Spleen (tissue), 7 donors: ENCODE results near the gene DIAPH1.

Experiments used
- POLR2A ChIP-seq, 3 donors: fragments of 450-650 bp; IDR thresholded peaks; one replicate each; pipeline ENCODE4 v1.5.1; 2017; ENCODE audit warnings: antibody characterized with exemption in 3 of 3, mild to moderate bottlenecking in 1 of 3
- TF ChIP-seq, protein P1 (sequence below), 11 experiments: fragments of 200-600 bp in 7 of 11; fragments of 450-650 bp in 4 of 11; sonication (generic) in 4 of 11; IDR thresholded peaks in 8 of 11; conservative IDR thresholded peaks in 3 of 11; 1 replicate in 7 of 11; 2 replicates in 4 of 11; pipeline versions ENCODE4 v1.4.0 to v1.8.0; 2016 to 2021; ENCODE audit warnings: antibody characterized with exemption in 11 of 11, inconsistent platforms in 4 of 11, mild to moderate bottlenecking in 1 of 11
- donor health status: DM: no; HTN: no; CAD: no; lungs with moderate emphysema.
- donor health status: DM: no; HTN: no; CAD: no.
- donor health status: DM: no; HTN: no; CAD: no.

DNA sequence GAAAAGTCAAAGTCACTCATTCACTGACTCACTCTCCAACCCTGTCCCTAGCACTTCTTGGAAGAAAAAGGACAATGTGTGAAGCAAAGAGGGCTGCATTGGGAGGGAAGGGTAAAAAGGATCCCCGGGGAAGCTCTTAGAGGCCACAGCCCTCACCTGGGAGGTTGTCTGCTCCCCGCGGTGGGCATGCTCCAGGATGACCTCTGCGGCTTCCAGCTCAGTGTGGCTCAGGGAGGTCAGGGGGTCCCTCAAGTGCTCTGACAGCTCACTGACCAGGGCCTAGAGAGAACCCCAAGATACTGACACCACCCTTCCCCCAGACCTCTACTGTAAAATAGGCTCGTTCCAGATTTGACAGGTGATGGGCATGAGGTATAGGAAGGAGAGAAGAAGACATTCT, 28.4 kb upstream of the DIAPH1 start:
- TF ChIP-seq POLR2A (IDR thresholded peaks at IDR 0.05) = no peak
- TF ChIP-seq, protein P1, sequence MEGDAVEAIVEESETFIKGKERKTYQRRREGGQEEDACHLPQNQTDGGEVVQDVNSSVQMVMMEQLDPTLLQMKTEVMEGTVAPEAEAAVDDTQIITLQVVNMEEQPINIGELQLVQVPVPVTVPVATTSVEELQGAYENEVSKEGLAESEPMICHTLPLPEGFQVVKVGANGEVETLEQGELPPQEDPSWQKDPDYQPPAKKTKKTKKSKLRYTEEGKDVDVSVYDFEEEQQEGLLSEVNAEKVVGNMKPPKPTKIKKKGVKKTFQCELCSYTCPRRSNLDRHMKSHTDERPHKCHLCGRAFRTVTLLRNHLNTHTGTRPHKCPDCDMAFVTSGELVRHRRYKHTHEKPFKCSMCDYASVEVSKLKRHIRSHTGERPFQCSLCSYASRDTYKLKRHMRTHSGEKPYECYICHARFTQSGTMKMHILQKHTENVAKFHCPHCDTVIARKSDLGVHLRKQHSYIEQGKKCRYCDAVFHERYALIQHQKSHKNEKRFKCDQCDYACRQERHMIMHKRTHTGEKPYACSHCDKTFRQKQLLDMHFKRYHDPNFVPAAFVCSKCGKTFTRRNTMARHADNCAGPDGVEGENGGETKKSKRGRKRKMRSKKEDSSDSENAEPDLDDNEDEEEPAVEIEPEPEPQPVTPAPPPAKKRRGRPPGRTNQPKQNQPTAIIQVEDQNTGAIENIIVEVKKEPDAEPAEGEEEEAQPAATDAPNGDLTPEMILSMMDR (IDR thresholded peaks at IDR 0.05 in 8 of 11, conservative IDR thresholded peaks at IDR 0.05 in 3 of 11) = no peak
